ENCODE data around the gene TICAM2. TPM values are rescaled to one million over a fixed set of nuclear protein-coding genes. Genes with fewer than 3 reads are reported as not detected.

The TICAM2 gene
- total RNA-seq, 1 donor from 2014 or later, result 0.20 TPM

DNA sequence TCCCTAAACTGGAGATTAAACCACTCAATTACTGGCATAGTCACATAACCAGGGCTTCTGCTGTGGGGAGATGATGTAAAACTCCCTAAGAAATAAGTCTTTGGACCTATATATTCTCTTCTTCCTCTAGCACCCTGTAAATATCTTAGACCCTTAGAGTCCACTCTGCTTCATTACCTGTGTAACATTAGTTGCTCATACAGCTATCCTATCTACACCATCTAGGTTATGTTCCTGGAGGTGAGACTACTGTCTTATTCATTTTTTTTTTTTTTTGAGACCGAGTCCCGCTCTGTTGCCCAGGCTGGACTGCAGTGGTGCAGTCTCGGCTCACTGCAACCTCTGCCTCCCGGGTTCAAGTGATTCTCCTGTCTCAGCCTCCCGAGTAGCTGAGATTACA is 9.6 kb upstream of the TICAM2 start:
- no peak for DNase-seq (ENCODE audit: low read depth in 2 of 2)

DNA sequence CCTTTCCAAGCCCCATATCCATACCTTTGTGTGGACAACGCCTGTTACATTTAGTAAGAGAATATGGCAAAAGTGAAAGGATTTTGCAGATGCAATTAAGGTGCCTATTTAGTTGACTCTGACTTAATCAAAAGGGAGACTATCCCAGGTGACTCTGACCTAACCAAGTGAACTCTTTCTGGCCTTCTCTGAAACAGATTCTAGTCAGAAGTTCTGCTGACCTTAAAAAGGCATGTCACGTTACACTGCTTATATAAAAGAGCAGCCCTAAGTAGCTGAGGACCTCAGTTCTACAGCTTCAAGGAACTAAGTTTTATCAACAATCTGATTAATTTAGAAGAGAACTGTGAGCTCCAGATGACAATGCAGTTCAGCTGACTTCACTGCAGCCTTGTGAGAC is 5.7 kb upstream of the TICAM2 start:
- DNase-seq (ENCODE audit: low read depth in 2 of 2), result no peak

DNA sequence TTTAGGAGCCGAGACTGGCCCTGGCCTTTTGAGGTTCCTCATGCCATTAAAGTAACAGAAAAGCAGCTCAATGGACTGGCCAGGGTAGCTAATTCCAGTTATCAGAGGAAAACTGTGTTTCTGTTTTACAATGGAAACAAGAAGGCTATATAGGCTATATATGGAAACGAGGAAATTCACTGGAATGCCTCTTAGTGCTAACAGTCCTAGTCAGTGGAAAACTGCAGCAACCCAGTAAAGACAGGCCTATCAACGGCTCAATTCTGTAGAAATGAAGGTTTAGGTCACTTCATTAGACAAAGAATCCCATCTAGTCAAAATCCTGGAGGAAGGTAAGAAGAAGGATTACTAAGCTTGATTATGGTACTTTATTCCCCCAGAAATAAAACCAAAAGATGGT is 3.2 kb upstream of the TICAM2 start:
- peak in 1 of 2 donors; percentile 50 for DNase-seq (ENCODE audit: low read depth in 2 of 2)

DNA sequence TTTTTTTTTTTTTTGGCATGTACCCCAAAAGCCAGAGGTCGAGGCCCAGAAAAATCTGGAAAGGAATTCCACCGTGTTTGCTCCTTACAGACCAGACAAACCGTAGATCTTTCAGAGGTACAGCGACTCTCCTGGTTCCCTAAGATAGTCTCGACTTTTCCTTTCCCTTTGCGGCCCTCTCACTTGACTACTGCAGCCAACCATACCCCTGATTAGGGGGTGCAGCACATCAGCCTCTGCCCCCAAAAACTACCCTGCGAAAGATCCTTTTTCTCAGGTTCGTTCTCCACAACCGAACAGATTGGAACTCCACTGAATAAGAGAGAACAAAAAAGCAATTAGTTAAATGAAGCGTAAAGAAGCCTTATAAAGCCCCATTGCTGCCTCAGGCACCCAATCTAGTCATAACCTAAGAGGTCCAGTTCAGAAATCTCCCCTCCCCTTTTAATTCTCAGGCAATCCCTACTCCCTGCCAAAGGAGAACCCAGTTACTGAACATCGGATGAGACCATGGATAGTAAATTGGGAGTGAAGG is 379 bp upstream of the TICAM2 start:
- no peak for DNase-seq (ENCODE audit: low read depth in 2 of 2)

DNA sequence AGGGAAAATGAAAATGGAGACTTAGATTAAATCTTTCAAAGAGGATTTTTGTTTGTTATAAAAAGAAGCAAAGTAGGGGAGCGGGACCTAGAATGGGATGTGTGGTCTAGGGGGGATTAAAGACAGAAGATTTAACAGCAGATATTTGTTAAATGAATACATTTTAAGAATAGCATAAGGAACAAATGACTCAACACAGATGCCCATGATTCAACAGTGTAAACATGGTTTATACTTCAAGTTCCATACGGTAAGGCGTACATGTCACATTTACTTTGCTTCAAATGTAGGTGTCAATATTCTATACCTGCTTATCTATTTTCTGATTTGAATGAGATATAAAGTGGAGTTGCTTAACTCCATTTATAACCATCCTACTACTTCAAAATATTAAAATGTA is 1.5 kb downstream of the TICAM2 start:
- peak in 1 of 2 donors; percentile 25 for DNase-seq (ENCODE audit: low read depth in 2 of 2)

DNA sequence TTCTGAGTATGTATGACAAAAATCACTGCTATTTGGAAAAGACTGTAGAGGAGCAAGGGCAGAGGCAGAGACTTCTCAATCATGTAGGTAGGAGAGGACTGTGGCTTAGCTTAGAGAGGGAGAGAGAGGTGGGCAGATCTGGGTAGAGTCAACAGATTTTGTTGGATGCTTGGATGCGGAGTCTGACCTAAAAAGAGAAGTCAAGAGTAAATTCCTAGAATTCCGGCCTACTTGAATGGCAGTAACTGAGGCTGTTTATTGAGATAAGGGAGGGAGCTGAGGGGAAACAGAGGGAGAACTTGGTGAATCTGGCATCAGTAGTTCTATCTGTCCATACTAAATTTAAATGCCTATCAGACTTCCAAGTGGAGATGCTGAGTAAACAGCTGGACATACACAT is 2.4 kb downstream of the TICAM2 start:
- DNase-seq (ENCODE audit: low read depth in 2 of 2), result no peak

DNA sequence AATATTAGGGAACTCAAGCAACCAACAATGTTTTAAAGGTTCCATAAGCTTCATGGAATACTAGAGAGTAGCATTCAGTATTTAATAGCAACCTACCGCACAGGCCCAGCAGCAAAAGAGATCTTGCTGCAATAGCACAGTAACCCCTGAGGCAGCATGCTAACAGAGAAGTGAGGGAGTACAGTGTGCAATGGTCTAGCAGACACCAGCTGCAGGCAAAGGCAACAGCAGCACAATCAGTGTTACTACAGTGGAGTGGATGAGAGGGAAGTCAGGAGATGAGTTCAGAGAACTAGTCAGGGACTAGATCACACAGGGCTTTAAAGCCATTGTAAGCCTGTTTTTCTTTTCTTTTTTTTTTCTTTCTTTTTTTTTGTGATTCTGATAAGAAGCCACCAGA is 2.8 kb downstream of the TICAM2 start:
- DNase-seq (ENCODE audit: low read depth in 2 of 2), result peak in 1 of 2 donors; percentile 23

DNA sequence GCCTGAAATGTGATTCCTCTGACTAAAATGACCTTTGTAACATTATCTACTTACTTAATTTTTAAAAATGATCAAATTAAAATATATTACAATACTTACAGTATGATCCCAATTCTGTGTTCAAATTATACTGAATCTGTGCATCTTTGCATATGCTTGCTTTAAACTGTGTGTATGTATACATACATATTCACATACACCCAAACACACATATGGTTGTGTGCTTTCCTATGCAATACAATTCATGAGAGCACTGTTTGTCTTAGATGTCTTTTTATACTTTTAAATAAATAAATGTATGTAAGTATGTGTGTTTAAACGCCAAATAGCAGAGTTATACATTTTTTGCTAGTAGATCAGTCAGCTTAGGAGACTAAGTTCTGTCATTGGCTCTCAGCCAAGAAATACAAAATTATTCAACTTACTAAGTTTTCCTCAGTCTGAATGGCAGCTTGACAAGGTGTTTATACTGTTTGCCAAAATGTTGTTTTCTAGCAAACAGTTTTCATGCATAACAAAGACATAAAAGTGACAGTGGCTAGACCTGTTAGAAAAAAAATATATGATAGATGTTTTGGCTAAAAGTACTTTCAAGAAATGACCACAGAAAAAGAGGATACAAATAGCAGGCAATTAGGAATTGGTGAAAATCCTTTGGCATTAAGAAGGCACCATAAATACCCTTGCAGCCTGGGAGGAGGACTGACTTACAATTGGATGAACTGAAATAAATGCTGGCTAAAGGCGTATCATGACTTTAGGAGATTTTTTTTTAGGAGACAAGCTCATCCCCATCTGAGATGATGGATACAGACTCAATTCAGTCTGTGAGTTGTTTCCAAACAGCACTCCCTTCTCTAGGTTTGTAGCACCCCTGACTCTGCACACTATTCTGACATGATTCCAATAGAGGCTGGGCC is 7.9 kb downstream of the TICAM2 start:
- DNase-seq (ENCODE audit: low read depth in 2 of 2), result peak; percentile 29 to 61

DNA sequence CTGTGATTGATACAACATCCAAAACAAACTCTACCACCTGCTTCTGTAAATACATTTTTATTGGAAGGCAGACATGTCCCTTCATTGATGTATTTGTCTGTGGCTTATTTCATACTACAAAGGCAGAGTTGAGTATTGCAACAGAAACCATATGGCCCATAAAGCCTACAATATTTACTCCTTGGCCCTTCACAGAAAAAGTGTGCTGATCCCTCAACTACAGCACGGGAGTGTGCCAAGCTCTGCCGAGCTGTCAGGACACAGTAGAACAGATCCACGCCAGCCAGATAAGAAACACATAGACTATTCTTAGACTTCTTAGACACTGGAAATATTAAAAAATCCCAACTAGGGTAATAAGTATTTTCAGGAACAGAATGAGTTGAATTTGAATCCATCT is 13.2 kb downstream of the TICAM2 start:
- DNase-seq (ENCODE audit: low read depth in 2 of 2), result no peak

DNA sequence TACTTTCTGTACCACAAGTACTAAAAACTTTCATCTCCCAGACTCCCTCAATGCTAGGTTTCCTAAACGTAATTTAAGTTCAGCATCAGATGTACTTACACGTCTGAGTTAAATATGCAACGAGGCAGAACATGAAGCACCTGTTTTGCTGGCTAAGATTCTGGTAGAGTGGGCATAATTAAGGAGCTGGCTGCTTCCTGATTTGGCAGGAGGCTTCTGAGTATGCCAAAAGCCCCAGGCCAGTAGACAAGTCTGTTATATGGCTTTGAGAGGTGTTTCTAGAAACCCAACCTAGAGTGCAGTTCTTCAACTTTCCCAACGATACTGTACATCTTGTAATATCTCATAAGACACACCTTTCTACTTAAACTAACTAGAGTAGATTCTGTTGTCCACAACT is 13.6 kb downstream of the TICAM2 start:
- DNase-seq (ENCODE audit: low read depth in 2 of 2), result no peak

DNA sequence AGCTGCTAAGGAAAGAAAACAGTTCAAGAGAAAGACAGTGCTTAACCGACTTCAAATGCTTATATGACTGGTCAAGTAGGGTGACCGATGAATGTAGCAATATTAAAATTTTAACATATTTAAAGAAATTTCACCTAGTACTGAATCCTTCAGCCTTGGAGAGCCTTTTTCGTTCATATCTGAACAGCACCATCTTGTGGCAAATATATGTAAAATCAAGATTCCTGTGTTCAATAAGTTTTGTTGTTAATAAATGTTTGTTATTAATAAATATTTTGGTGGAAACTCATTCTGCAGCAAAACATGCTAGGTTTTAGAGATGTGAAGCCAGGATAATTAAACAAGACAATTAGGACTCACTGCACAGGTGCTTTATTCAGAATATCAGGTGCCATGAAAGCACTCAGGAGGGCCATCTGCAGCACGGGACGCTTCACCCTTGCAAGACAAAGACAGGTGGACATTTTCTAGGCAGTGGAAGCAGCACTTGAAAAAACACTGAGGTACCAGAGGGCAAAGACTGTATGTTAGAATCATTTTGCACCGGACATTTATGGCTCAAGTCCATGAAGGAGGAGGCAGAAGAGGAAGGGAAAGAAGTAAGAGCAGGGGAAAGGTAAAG is 15.6 kb downstream of the TICAM2 start:
- DNase-seq (ENCODE audit: low read depth in 2 of 2), result peak; percentile 48 to 51

DNA sequence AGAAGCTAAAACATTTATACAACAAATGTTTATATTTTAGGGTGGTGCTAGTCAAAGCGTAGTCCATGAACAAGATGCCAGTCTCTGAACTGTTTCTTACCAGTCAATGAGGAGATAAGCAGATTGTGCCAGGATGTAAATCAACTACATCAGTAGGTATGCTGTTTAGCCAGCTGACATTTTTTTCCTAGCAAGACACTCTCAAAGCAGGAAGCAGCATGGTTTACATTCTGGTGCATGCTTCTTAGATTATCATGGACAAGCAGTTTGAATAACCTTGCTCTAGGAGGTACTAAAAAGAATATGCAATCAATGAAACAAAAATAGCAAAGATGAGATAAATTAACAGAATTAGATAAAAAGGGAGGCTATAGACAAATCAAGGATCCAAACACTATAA is 17.0 kb downstream of the TICAM2 start:
- DNase-seq (ENCODE audit: low read depth in 2 of 2), result peak in 1 of 2 donors; percentile 24

DNA sequence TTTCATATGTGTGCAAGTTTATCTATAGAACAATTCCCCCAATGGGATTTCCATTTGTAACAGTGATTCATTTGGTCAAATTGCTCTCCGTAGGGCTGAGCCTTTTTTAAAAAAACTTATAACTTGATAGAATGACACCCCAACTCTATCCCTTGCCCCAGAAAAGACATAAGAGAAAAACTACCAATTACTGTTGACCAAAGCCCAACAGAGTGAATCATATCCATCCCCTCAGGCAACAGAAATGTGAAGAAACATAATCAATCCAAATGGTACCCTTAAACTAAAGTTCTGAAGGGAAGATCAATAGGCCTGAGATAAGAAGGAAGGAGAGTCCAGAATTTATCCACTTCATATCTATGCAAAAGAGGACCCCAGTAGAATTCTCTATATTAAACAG is 17.8 kb downstream of the TICAM2 start:
- DNase-seq (ENCODE audit: low read depth in 2 of 2), result no peak

DNA sequence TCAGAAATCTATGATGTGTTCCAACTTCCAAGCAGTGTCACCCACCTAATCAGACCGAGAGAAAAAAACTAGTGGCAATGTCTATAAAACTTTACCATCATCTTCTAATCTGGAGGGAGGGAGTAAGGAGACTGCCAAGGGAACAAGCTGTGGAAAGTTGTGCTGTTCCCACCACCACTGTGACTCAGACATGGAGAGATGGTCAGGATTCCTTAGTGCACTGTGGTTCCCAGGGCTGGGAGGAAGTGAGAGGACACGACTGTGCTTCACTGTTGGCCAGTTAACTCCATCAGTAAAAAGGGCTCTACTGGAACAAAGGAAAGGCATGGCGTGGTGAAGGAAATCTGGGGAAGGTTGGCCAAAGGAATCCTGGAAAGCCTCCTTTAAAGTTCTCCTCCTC is 18.8 kb downstream of the TICAM2 start:
- peak in 1 of 2 donors; percentile 97 for DNase-seq (ENCODE audit: low read depth in 2 of 2)

DNA sequence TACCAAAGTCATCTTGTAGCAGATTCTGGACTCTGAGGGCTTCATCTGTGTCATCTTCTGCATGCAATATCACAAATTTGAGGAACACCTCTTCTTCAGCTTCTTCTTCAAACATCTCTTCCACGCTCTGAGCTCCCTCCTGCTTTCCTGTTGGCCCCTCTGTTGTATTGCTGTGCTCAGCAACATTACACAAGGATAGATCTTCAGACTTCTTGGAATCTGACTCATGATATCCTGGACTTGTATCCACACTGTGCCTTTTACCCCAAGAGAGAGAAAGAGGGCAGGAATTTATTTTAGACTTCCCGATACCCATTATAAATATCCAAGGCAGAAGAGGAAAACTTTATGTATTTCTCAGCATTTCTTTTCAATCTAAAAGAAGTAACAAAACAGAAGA is 21.3 kb downstream of the TICAM2 start:
- peak in 1 of 2 donors; percentile 53 for DNase-seq (ENCODE audit: low read depth in 2 of 2)

DNA sequence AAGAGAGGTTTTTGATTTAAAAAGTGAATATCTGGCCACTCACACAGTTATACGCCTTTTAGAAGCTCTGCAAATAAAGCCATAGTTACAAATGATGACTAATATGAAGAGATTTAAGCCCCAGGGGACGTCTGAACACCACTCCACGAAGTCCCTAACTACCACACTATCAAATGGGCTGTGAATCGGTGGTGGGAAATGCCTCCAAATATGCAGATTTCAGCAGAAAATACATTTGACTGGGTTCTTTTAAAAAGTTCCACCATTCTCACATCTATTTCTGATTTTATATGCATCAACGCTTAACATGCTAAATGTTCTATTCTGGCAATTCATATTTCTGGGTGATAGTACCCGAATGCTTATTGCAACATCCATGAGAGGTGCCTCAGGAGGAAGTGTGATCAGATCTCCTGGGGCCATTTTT is 22.5 kb downstream of the TICAM2 start:
- DNase-seq (ENCODE audit: low read depth in 2 of 2), result no peak

DNA sequence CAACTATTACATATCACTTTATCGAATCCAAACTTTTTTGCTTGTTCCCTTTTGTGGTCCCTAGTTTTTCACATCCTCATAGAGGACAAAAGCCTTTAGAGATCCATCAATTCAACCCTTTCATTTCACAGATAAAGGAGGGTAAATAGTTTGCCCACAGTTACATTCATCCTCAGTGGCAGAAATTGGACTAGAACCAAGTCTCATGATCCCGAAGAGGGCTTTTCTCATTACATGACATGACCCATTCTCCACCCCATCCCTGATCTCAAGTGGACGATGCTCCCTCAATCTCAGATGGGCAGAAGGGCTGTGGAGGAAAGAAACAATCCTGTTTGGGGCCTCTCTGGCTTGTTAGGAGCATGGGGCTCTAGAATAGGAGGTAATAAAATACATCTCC is 23.1 kb downstream of the TICAM2 start:
- DNase-seq (ENCODE audit: low read depth in 2 of 2), result no peak

DNA sequence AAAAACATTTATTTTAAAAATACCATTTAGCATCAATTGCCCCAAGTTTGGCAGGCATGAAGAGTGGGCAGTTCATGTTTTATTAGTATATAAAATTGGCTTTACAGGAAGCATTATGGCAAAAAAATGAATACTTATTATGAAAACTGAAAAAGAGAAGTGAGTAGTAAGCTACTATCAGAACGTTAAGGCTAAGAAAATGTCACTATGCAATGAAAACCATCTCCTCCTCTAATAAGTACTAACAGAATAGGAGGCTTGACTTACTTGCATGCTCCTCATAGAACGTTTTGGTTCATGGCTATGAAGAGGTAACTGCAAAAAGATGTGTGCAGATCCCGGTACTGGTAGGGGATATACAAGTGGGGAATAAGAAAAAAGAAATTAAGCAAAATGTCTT is 23.6 kb downstream of the TICAM2 start:
- DNase-seq (ENCODE audit: low read depth in 2 of 2), result no peak

DNA sequence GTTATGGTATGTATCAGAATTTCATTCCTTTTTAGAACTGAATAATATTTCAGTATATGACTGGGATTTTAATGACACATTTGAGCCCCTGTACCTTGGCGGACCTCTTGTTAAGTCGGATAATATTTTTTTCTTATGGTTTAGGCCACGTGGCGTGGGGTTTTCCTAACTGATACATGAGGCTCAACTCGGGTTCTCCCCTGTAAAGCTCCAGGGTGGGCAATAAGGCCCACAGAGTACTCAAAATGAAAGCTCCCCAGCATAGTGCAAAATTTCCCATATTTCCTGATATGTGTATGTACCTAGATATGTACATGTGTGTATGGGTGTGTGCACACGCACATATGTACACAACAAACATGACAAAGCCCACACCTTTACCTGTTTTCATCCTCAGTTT is 24.5 kb downstream of the TICAM2 start:
- DNase-seq (ENCODE audit: low read depth in 2 of 2), result no peak

DNA sequence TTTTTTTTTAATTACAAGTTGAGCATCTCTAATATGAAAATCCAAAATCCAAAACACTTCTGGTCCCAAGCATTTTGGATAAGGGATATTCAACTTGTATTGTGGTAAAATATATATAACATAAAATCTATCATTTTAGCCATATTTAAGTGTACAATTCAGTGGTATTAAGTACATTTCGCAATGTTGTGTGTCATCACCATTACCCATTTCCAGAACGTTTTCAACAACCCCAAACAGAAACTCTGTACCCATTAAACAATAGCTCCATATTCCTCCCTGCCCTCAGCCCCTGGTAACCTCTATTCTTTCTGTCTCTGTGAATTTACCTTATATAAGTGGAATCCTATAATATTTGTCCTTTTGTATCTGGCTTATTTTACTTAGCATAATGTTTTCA is 24.9 kb downstream of the TICAM2 start:
- DNase-seq (ENCODE audit: low read depth in 2 of 2), result no peak

DNA sequence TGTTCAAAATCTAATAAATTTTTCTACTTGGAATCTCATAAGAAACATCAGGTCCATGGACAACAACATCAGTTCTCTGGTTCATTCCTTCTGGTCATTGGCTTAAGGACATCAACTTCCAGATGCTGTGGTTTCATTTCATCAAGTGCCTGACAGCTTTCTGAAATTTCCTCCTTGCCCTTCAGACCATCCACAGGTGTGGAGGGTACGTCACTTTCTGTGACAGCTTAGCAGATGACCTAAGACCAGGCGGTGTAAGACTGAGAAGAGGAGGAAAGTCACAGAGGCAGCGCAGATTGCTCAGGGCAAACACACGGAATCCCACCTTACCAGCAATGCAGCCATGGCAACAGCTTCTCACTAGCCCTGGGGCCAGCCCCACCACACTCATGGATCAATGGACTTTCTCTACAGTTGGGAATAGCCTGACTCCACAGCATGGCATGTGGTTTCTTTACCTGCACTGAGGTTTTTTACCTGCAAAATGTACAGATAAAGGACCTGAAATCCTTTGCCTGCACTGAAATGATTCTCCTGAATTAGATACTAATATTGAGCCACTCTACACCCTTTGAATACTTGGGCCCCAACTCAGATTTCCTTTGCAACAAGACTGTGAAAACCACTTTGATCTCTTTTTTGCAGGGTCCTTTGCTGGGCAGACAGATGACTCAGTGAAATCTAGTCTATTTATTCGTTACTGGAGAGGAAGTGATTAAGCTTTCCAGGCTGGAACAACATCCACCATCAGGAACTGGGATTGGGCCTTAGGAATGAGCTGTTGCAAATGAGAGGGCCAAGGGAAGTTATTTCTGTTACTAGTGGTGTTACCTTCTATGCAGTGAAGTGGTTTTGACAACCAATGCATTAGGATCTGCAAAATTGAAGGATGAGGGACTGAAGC is 26.9 kb downstream of the TICAM2 start:
- DNase-seq (ENCODE audit: low read depth in 2 of 2), result peak; percentile 74 to 96

DNA sequence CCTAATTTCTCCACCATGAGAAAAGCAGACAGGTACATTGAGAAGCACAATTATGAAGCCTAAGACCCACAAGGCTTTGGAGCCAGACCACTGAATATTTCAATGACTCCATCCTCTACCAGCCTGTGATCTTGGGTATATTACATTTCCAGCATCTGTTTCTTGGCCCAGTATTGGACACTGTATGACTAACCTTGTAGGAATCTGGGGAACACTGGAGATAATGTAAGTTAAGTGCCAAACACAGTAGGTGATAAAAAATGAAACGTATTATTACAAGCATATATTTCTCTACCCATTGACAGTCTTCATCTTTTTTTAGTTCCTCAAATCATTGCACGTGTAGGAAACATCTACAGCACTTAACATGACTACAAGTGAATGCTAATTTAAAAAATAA is 29.1 kb downstream of the TICAM2 start:
- peak in 1 of 2 donors; percentile 61 for DNase-seq (ENCODE audit: low read depth in 2 of 2)

Data from lung microvascular endothelial cell (primary cell).